OCI-LY1 (cell line): ENCODE results near the gene SPAG17.

Experiments used
- H2AFZ ChIP-seq: fragments of 200-600 bp; sonication (generic), shearing (Covaris generic); 2 replicates; pipeline ENCODE4 v1.6.0; 2014; ENCODE audit warnings: antibody characterized with exemption, mild to moderate bottlenecking, low read length
- H3F3A ChIP-seq: fragments of 200-600 bp; sonication (generic), shearing (Covaris generic); 2 replicates; pipeline ENCODE4 v1.6.0; 2014; ENCODE audit warnings: mild to moderate bottlenecking, antibody characterized with exemption, low read length, moderate library complexity; ENCODE audit not compliant: insufficient read depth
- H3K27ac ChIP-seq: fragments of 200-600 bp; sonication (generic); 2 replicates; pipeline ENCODE4 v1.5.1; 2014; ENCODE audit warnings: low read length, mixed run types, mild to moderate bottlenecking, low read depth; ENCODE audit not compliant: poor library complexity, severe bottlenecking
- H3K27me3 ChIP-seq: fragments of 200-600 bp; sonication (generic); 2 replicates; pipeline ENCODE4 v1.6.0; 2014; ENCODE audit warnings: antibody characterized with exemption, mild to moderate bottlenecking, low read length, moderate library complexity; ENCODE audit not compliant: insufficient read depth
- H3K36me3 ChIP-seq: fragments of 200-600 bp; sonication (generic); 2 replicates; pipeline ENCODE4 v1.6.1; 2014; ENCODE audit warnings: mild to moderate bottlenecking, antibody characterized with exemption, low read length, moderate library complexity, mixed read lengths; ENCODE audit not compliant: insufficient read depth
- H3K4me1 ChIP-seq: fragments of 200-600 bp; sonication (generic); 2 replicates; pipeline ENCODE4 v1.5.1; 2014; ENCODE audit warnings: mild to moderate bottlenecking, low read length, moderate library complexity; ENCODE audit not compliant: insufficient read depth, severe bottlenecking
- H3K4me2 ChIP-seq: fragments of 200-600 bp; sonication (generic), shearing (Covaris generic); 2 replicates; pipeline ENCODE4 v1.6.1; 2014; ENCODE audit warnings: low read length
- H3K4me3 ChIP-seq: fragments of 200-600 bp; sonication (generic); 2 replicates; pipeline ENCODE4 v1.5.1; 2014; ENCODE audit warnings: low read length, low read depth, mild to moderate bottlenecking, mixed read lengths; ENCODE audit not compliant: poor library complexity, severe bottlenecking
- H3K79me2 ChIP-seq: fragments of 200-600 bp; shearing (Covaris generic); 2 replicates; pipeline ENCODE4 v1.6.1; 2016; ENCODE audit warnings: mixed run types, low read length, mixed read lengths; ENCODE audit not compliant: insufficient read depth
- H3K9ac ChIP-seq: fragments of 200-600 bp; sonication (generic), shearing (Covaris generic); 2 replicates; pipeline ENCODE4 v1.6.1; 2014; ENCODE audit warnings: mild to moderate bottlenecking, low read length, mixed read lengths
- H3K9me2 ChIP-seq: fragments of 200-600 bp; sonication (generic), shearing (Covaris generic); 2 replicates; pipeline ENCODE4 v1.6.1; 2014; ENCODE audit warnings: low read depth, mild to moderate bottlenecking, low read length, mixed read lengths
- H3K9me3 ChIP-seq: fragments of 200-600 bp; shearing (Covaris generic); 2 replicates; pipeline ENCODE4 v1.6.1; 2014; ENCODE audit warnings: low read length, mixed read lengths
- H4K20me1 ChIP-seq: fragments of 200-600 bp; sonication (generic), shearing (Covaris generic); 2 replicates; pipeline ENCODE4 v1.6.0; 2016; ENCODE audit warnings: mild to moderate bottlenecking, low read length; ENCODE audit not compliant: insufficient read depth
- EZH2 ChIP-seq: fragments of 200-600 bp; sonication (generic), shearing (Covaris generic); IDR thresholded peaks from 2 replicates; pipeline ENCODE4 v1.8.0; 2017; ENCODE audit warnings: borderline replicate concordance, mixed run types, mild to moderate bottlenecking, antibody characterized with exemption, low read length, moderate library complexity, mixed read lengths
- TF ChIP-seq, protein P1 (sequence below): fragments of 200-600 bp; sonication (generic), shearing (Covaris generic); IDR thresholded peaks from 2 replicates; pipeline ENCODE4 v1.5.1; 2017; ENCODE audit warnings: mild to moderate bottlenecking, antibody characterized with exemption, low read length, moderate library complexity, mixed read lengths

The SPAG17 gene

GRCh38 chr1:118110580-118110979 lies 74.4 kb downstream of the SPAG17 start:
- no peak for TF ChIP-seq EZH2
- TF ChIP-seq, protein P1, sequence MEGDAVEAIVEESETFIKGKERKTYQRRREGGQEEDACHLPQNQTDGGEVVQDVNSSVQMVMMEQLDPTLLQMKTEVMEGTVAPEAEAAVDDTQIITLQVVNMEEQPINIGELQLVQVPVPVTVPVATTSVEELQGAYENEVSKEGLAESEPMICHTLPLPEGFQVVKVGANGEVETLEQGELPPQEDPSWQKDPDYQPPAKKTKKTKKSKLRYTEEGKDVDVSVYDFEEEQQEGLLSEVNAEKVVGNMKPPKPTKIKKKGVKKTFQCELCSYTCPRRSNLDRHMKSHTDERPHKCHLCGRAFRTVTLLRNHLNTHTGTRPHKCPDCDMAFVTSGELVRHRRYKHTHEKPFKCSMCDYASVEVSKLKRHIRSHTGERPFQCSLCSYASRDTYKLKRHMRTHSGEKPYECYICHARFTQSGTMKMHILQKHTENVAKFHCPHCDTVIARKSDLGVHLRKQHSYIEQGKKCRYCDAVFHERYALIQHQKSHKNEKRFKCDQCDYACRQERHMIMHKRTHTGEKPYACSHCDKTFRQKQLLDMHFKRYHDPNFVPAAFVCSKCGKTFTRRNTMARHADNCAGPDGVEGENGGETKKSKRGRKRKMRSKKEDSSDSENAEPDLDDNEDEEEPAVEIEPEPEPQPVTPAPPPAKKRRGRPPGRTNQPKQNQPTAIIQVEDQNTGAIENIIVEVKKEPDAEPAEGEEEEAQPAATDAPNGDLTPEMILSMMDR = no peak
- Histone ChIP-seq H3K9ac (no peak overlapping the region), H3K4me1 (no peaks in the 10 kb centered on the region), H3K4me2 (no peak overlapping the region), H3K4me3 (no peak overlapping the region), H4K20me1 (no peaks in the 10 kb centered on the region), H3K36me3 (no peaks in the 10 kb centered on the region), H3K79me2 (no peaks in the 10 kb centered on the region), H3K9me2 (no peaks in the 10 kb centered on the region), H2AFZ (no peak overlapping the region), H3K9me3 (no peaks in the 10 kb centered on the region), H3K27me3 (no peaks in the 10 kb centered on the region), H3K27ac (no peak overlapping the region), H3F3A (no peaks in the 10 kb centered on the region)

DNA sequence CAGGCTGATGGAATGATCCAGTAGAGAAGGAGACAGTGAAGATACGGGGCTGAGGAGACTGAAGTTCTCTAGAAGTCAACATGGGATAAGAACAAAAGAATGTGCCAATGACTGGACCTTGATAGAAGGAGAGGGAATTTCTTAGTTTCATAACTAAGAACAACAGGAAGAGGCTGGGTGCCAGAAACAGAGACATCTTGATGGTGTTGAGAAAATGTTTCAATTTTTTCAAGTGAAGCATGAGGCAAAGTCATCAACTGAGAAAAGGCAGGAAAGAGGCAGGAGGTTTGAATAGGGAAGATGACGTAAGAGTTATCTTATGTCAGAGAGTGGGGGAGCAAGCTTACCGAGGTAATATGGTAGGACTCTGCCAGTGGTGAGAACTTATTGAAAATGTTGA lies 80.1 kb downstream of the SPAG17 start:
- Histone ChIP-seq H2AFZ (no peak overlapping the region), H3K27me3 (no peaks in the 10 kb centered on the region), H3K4me2 (no peak overlapping the region), H4K20me1 (no peaks in the 10 kb centered on the region), H3K27ac (no peak overlapping the region), H3F3A (no peaks in the 10 kb centered on the region), H3K4me1 (no peaks in the 10 kb centered on the region), H3K4me3 (no peak overlapping the region), H3K79me2 (no peaks in the 10 kb centered on the region), H3K9me3 (no peaks in the 10 kb centered on the region), H3K9ac (no peak overlapping the region), H3K9me2 (no peaks in the 10 kb centered on the region), H3K36me3 (no peaks in the 10 kb centered on the region)
- TF ChIP-seq, protein P1 = no peak

DNA sequence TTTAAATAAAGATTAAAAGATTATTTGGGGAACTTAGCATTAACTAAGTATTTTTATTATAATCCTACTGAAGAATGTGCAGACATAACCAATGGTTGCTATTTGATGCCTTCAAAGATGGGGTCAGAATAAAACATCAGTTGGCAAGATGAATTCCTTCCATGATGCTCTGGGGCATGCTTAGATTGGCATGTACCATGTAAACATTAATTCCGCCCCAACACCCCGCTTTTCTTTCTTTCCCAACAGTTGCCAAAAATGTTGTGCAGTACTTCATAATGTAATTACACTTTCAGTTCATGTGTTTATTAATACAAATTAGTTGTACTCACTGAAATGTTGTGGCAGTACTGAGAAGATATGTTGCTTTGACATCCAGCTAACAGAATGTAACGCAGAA lies 82.6 kb downstream of the SPAG17 start:
- Histone ChIP-seq H3K4me3 (no peak overlapping the region), H3K9ac (no peak overlapping the region), H3K9me3 (no peaks in the 10 kb centered on the region), H4K20me1 (no peaks in the 10 kb centered on the region), H3F3A (no peaks in the 10 kb centered on the region), H3K4me1 (no peaks in the 10 kb centered on the region), H2AFZ (no peak overlapping the region), H3K79me2 (no peaks in the 10 kb centered on the region), H3K27me3 (no peaks in the 10 kb centered on the region), H3K4me2 (no peak overlapping the region), H3K9me2 (no peaks in the 10 kb centered on the region), H3K36me3 (no peaks in the 10 kb centered on the region), H3K27ac (no peak overlapping the region)
- TF ChIP-seq, protein P1 = no peak
- TF ChIP-seq EZH2 = no peak
